Stomach (tissue), 4 donors: ENCODE data around the gene SORL1.

Experiments
- EP300 ChIP-seq: sonication (generic); formaldehyde crosslinking; IDR thresholded peaks from one replicate; pipeline ENCODE4 v1.6.1; 2017; ENCODE audit warnings: antibody characterized with exemption
- POLR2A ChIP-seq, 4 donors: fragments of 450-650 bp; IDR thresholded peaks; one replicate each; pipeline ENCODE4 v1.6.1; 2016; ENCODE audit warnings: antibody characterized with exemption in 4 of 4, control low read depth in 2 of 4, mild to moderate bottlenecking in 1 of 4, moderate library complexity in 1 of 4
- POLR2AphosphoS5 ChIP-seq, 3 donors: sonication (generic); formaldehyde crosslinking; IDR thresholded peaks; one replicate each; pipeline ENCODE4 v1.6.1; 2016; ENCODE audit warnings: antibody characterized with exemption in 3 of 3
- TF ChIP-seq, protein P1 (sequence below), 7 experiments: fragments of 450-650 bp in 4 of 7; fragments of 200-600 bp in 3 of 7; sonication (generic) in 3 of 7; IDR thresholded peaks; one replicate each; pipeline ENCODE4 v1.5.1; 2016 to 2019; ENCODE audit warnings: antibody characterized with exemption in 7 of 7, control low read depth in 2 of 7, mild to moderate bottlenecking in 1 of 7

DNA sequence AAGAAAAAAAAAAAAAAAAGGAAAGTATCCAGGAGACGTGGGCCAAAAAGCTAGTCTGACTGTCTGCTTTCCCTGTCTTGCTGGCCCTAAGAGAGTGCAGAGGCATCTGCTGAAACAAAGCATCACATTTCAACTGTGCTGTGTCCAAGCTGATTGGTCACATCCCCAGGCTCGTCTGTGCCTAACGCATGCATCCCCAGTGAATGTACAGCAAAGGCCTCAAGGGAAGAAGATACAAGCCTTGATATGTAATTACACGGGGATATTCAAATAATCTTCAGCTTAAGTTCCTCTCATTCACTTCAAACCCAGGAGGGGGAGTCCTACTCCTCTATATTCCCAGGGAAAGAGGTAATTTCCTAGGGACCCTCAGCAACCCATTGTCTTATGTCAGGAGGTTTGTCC is 5.4 kb upstream of the SORL1 start:
- TF ChIP-seq, protein P1, sequence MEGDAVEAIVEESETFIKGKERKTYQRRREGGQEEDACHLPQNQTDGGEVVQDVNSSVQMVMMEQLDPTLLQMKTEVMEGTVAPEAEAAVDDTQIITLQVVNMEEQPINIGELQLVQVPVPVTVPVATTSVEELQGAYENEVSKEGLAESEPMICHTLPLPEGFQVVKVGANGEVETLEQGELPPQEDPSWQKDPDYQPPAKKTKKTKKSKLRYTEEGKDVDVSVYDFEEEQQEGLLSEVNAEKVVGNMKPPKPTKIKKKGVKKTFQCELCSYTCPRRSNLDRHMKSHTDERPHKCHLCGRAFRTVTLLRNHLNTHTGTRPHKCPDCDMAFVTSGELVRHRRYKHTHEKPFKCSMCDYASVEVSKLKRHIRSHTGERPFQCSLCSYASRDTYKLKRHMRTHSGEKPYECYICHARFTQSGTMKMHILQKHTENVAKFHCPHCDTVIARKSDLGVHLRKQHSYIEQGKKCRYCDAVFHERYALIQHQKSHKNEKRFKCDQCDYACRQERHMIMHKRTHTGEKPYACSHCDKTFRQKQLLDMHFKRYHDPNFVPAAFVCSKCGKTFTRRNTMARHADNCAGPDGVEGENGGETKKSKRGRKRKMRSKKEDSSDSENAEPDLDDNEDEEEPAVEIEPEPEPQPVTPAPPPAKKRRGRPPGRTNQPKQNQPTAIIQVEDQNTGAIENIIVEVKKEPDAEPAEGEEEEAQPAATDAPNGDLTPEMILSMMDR (IDR thresholded peaks at IDR 0.05): no peak
- TF ChIP-seq POLR2A (IDR thresholded peaks at IDR 0.05): no peak
- no peak for TF ChIP-seq EP300
- TF ChIP-seq POLR2AphosphoS5 (IDR thresholded peaks at IDR 0.05): no peak
